GM12878 (cell line): Measurements from ENCODE around the gene FAM222B. TPM values are rescaled to one million over a fixed set of nuclear protein-coding genes. Genes with fewer than 3 reads are reported as not detected.
"Not testable (repeated sequence)": the region's sequence is repeated elsewhere in the genome, so short reads cannot be mapped to it uniquely, and the experiment has no call there.

Experiments
- ATAC-seq: fragments of 200-7000 bp; cut with Tn5 transposase; 3 replicates; pipeline ENCODE4 v1.9.1; 2020; ENCODE audit warnings: mild to moderate bottlenecking, moderate library complexity
- BruUV-seq: library from RNA; stranded (reverse); fragments of 400-500 nt; replicated peaks from 2 replicates; lab custom pipeline; 2021; lab: Mats Ljungman, UMichigan
- CTCF ChIA-PET: fragments of 300-600 bp; sonication (Branson Sonifier 250); formaldehyde crosslinking; extraction: SDS; loops from one replicate; lab custom pipeline; 2021; ENCODE audit warnings: inconsistent platforms; lab: Yijun Ruan, JAX
- POLR2A ChIA-PET: fragments of 350-600 bp; formaldehyde crosslinking; extraction: SDS; loops from one replicate; lab custom pipeline; 2021; ENCODE audit warnings: inconsistent platforms; lab: Charles Lee
- RAD21 ChIA-PET: fragments of 300-600 bp; sonication (Branson Sonifier 250); formaldehyde crosslinking; loops from one replicate; lab custom pipeline; 2023; ENCODE audit warnings: antibody characterized with exemption; ENCODE audit not compliant: unreplicated experiment; lab: Charles Lee
- SMC1A ChIA-PET: fragments of 300-600 bp; sonication (Branson Sonifier 250); formaldehyde crosslinking; loops from one replicate; lab custom pipeline; 2023; ENCODE audit not compliant: unreplicated experiment, uncharacterized antibody; lab: Charles Lee
- DNase-seq: peaks from one replicate; pipeline ENCODE4 v3.0.0-alpha.2; 2011; ENCODE audit warnings: low read depth, low spot score
- FAIRE-seq: peaks from 3 replicates; lab custom pipeline; 2011; peaks lifted over from hg19 to GRCh38; lab: Jason Lieb, UNC
- H2AFZ ChIP-seq: 2 replicates; pipeline ENCODE4 v1.6.0; 2011; ENCODE audit warnings: low read depth, low read length, control low read depth; ENCODE audit not compliant: control insufficient read depth
- H3K27ac ChIP-seq: 2 replicates; pipeline ENCODE4 v1.5.1; 2011; ENCODE audit warnings: control low read depth; ENCODE audit not compliant: control insufficient read depth, insufficient read depth
- H3K27me3 ChIP-seq, 2 experiments: replicated peaks in 1 of 2; 2 replicates each; pipeline versions ENCODE4 v1.6.0 to v1.6.1; 2011; ENCODE audit warnings: low read length in 1 of 2; ENCODE audit not compliant: control insufficient read depth in 2 of 2, insufficient read depth in 2 of 2
- H3K36me3 ChIP-seq, 2 experiments: 2 replicates each; pipeline ENCODE4 v1.5.1; 2011; ENCODE audit warnings: low read length in 1 of 2; ENCODE audit not compliant: control insufficient read depth in 2 of 2, insufficient read depth in 2 of 2
- H3K4me1 ChIP-seq: 2 replicates; pipeline ENCODE4 v1.6.1; 2011; ENCODE audit warnings: mild to moderate bottlenecking, low read length, moderate library complexity, mixed read lengths; ENCODE audit not compliant: control insufficient read depth, insufficient read depth
- H3K4me2 ChIP-seq: 2 replicates; pipeline ENCODE4 v1.6.0; 2011; ENCODE audit warnings: control low read depth; ENCODE audit not compliant: control insufficient read depth, insufficient read depth
- H3K4me3 ChIP-seq: fragments of 200-600 bp; sonication (generic); 2 replicates; pipeline ENCODE4 v1.5.1; 2016
- H3K79me2 ChIP-seq: 2 replicates; pipeline ENCODE4 v1.6.0; 2011; ENCODE audit warnings: low read length; ENCODE audit not compliant: control insufficient read depth, insufficient read depth
- H3K9ac ChIP-seq: 2 replicates; pipeline ENCODE4 v1.8.0; 2011; ENCODE audit warnings: low read length, control low read depth, mixed read lengths; ENCODE audit not compliant: control insufficient read depth, insufficient read depth
- H3K9me3 ChIP-seq: replicated peaks from 3 replicates; pipeline ENCODE4 v1.5.1; 2011; ENCODE audit warnings: mild to moderate bottlenecking, low read length; ENCODE audit not compliant: control insufficient read depth, insufficient read depth
- H4K20me1 ChIP-seq: 2 replicates; pipeline ENCODE4 v1.6.0; 2011; ENCODE audit not compliant: control insufficient read depth, insufficient read depth
- MLLT1 ChIP-seq: fragments of 450-650 bp; IDR thresholded peaks from 2 replicates; pipeline ENCODE4 v1.6.1; 2016; ENCODE audit warnings: mild to moderate bottlenecking
- TCF12 ChIP-seq: IDR thresholded peaks from 2 replicates; pipeline ENCODE4 v1.6.1; 2011; ENCODE audit warnings: low read depth, mild to moderate bottlenecking, low read length
- WGBS: methylation state at CpG from one replicate; pipeline ENCODE4 v1.1.6; 2016; ENCODE audit warnings: low lambda C conversion rate; ENCODE audit not compliant: insufficient replicate concordance, insufficient coverage; ENCODE audit errors: missing lambda C conversion rate; 5-methylcytosine and 5-hydroxymethylcytosine counted together
- in situ Hi-C: fragments of 300-500 bp; cut with MboI; formaldehyde crosslinking; loops from 9 replicates; pipeline ENCODE4 v1.14.3; 2018; ENCODE audit warnings: mixed read lengths
- intact Hi-C: fragments of 100-400 bp; cut with micrococcal nuclease; formaldehyde crosslinking; loops from one replicate; pipeline ENCODE4 v1.14.2; 2022; ENCODE audit not compliant: unreplicated experiment
- polyA plus RNA-seq, 11 experiments: library from polyadenylated mRNA; depleted of rRNA in 4 of 11; unstranded in 6 of 11; stranded (reverse) in 5 of 11; fragments of >200 nt; fragmentation: Nextera tagmentation in 4 of 11; fragmentation: Illumina TruSeq in 1 of 11; extraction: Ambion mirVana in 4 of 11; extraction: Trizol in 1 of 11; gene quantifications; 1 replicate in 1 of 11; 2 replicates in 10 of 11; pipeline versions ENCODE4 v1.2.1 to v1.2.3, GENCODE V29; 2011 to 2016; ENCODE audit warnings: inconsistent platforms in 2 of 11, missing spikeins in 2 of 11, low read depth in 1 of 11
- total RNA-seq, 4 experiments: library from RNA; depleted of rRNA in 3 of 4; stranded (reverse); fragments of >200 nt in 3 of 4; fragmentation: Illumina TruSeq in 1 of 4; extraction: Trizol in 1 of 4; gene quantifications; 2 replicates each; pipeline versions ENCODE4 v1.2.1 to v1.2.3, GENCODE V29; 2013 to 2021

Gene FAM222B
- total and polyA plus RNA-seq, 10 of the 15 experiments (the other 5 are each of a cell fraction or from before 2014, with no cell fraction given): 2.8 to 18.3 (median 6.4) TPM

- ChIA-PET RAD21 (interaction anchor here (17.4 kb wide), 1 partner anchor 11 kb away, joined by 375 read pairs; the partner anchor contains the start of genes NEK8 and TLCD1), CTCF (interaction anchor here (7.4 kb wide), 1 partner anchor 9 kb away, joined by 95 read pairs; the partner anchor contains the start of genes NEK8 and TLCD1), POLR2A (interaction anchor here (0.8 to 15.2 kb wide), 2 partner anchors 10 to 157 kb away, joined by 7 to 485 read pairs; partner anchors contain the start of genes NEK8, RPL23A and TLCD1), SMC1A (interaction anchor here (0.7 to 17.8 kb wide), 2 partner anchors 9 to 93 kb away, joined by 3 to 326 read pairs; partner anchors contain the start of genes NEK8 and TLCD1)
- in situ Hi-C loops (loop anchor here (25.0 kb wide), 1 partner anchor 1275 kb away; the partner anchor contains the start of gene KSR1), intact Hi-C loops (no loop called here)
- no peaks in the 10 kb centered on the region for H4K20me1 ChIP-seq
- no peak for DNase-seq
- H3K9me3 ChIP-seq: peaks cover 8% of the 10 kb centered on the region; the same call in 2 of the 3 replicates
- H2AFZ ChIP-seq: no peak overlapping the region; the same call in 1 of the 2 replicates
- H3K27ac ChIP-seq: peak overlapping the region; percentile 96
- ATAC-seq: no peak
- no peak overlapping the region for H3K9ac ChIP-seq
- peaks cover 25% of the 10 kb centered on the region for H3K79me2 ChIP-seq
- peaks cover 0 to 8% of the 10 kb centered on the region in 2 experiments; a peak in 2 of 4 replicates for H3K36me3 ChIP-seq
- no peak overlapping the region for H3K4me3 ChIP-seq
- no peak for FAIRE-seq
- peaks cover 70% of the 10 kb centered on the region for H3K4me1 ChIP-seq
- no peak for TF ChIP-seq TCF12
- TF ChIP-seq MLLT1: peak; percentile 64; the same call in 1 of the 2 replicates
- WGBS: 86% methylated on average over 12 of the region's 12 CpGs
- no peaks in the 10 kb centered on the region for H3K27me3 ChIP-seq
- no TSS peak for BruUV-seq
- H3K4me2 ChIP-seq: peak overlapping the region; percentile 76
These were observed 105.3 kb downstream of the FAM222B start for GRCh38 chr17:28737316-28737715.

- H3K9ac ChIP-seq, H3K27me3 ChIP-seq, H3K36me3 ChIP-seq, BruUV-seq, FAIRE-seq, H3K9me3 ChIP-seq, H3K4me2 ChIP-seq, intact Hi-C loops, DNase-seq, H2AFZ ChIP-seq, H3K27ac ChIP-seq, H4K20me1 ChIP-seq, H3K4me3 ChIP-seq, ATAC-seq: not testable (repeated sequence)
- H3K4me1 ChIP-seq: peaks cover 59% of the 10 kb centered on the region
- CTCF ChIA-PET: interaction anchor here (1.2 to 7.4 kb wide), 4 partner anchors 8 to 27 kb away, joined by 3 to 95 read pairs (median 8); partner anchors contain the start of genes NEK8 and TLCD1
- peaks cover 23% of the 10 kb centered on the region for H3K79me2 ChIP-seq
- WGBS: 90% methylated on average over 6 of the region's 8 CpGs
- in situ Hi-C loops: loop anchor here (25.0 kb wide), 1 partner anchor 1274 kb away; the partner anchor contains the start of gene KSR1
- RAD21 ChIA-PET: interaction anchor here (0.6 to 17.4 kb wide), 3 partner anchors 10 to 156 kb away, joined by 3 to 375 read pairs (median 3); partner anchors contain the start of genes NEK8 and TLCD1
- POLR2A ChIA-PET: interaction anchor here (0.6 to 17.2 kb wide), 5 partner anchors 8 to 159 kb away, joined by 3 to 485 read pairs (median 9); partner anchors contain the start of genes NEK8, RPL23A, TLCD1 and TRAF4
- SMC1A ChIA-PET: interaction anchor here (17.8 kb wide), 1 partner anchor 7 kb away, joined by 326 read pairs; the partner anchor contains the start of genes NEK8 and TLCD1
These were observed 106.4 kb downstream of the FAM222B start for GRCh38 chr17:28735913-28736769.
